K562 (cell line): ENCODE results near the gene ELMO3. TPM values are rescaled to one million over a fixed set of nuclear protein-coding genes. Genes with fewer than 3 reads are reported as not detected.

ENCODE experiments used
- GABPA ChIP-seq: fragments of 200-800 bp; sonication (Bioruptor generic); conservative IDR thresholded peaks from 2 replicates; pipeline ENCODE4 v1.6.1; 2016; ENCODE audit warnings: low read depth, missing genetic modification characterization, missing compliant biosample characterization
- NCOA2 ChIP-seq, 2 experiments: fragments of 450-650 bp; IDR thresholded peaks; 2 replicates each; pipeline ENCODE4 v1.6.1; 2018; ENCODE audit warnings: mild to moderate bottlenecking in 2 of 2, moderate library complexity in 1 of 2; ENCODE audit not compliant: partially characterized antibody in 2 of 2
- SAFB2 ChIP-seq: fragments of 200-400 bp; formaldehyde crosslinking; IDR thresholded peaks from 2 replicates; pipeline ENCODE4 v1.6.1; 2018; ENCODE audit warnings: borderline replicate concordance, low read length, low read depth, moderate library complexity; ENCODE audit not compliant: severe bottlenecking
- TAL1 ChIP-seq: fragments of 450-650 bp; IDR thresholded peaks from 2 replicates; pipeline ENCODE4 v1.6.1; 2016; ENCODE audit warnings: mild to moderate bottlenecking
- ZNF354B ChIP-seq: fragments of 250-450 bp; sonication (Bioruptor Pico); IDR thresholded peaks from 2 replicates; pipeline ENCODE4 v1.4.0; 2020
- polyA plus RNA-seq, 8 experiments: library from polyadenylated mRNA; depleted of rRNA in 4 of 8; stranded (reverse) in 5 of 8; unstranded in 3 of 8; fragments of >200 nt; fragmentation: Nextera tagmentation in 2 of 8; fragmentation: Illumina TruSeq in 1 of 8; extraction: Ambion mirVana in 2 of 8; extraction: Trizol in 1 of 8; gene quantifications; 2 replicates each; pipeline versions ENCODE4 v1.2.1 to v1.2.3, GENCODE V29; 2011 to 2014; ENCODE audit warnings: inconsistent platforms in 1 of 8, missing spikeins in 1 of 8
- total RNA-seq, 7 experiments: library from RNA; depleted of rRNA in 6 of 7; stranded (reverse); fragments of >200 nt in 6 of 7; fragmentation: Illumina TruSeq in 2 of 7; extraction: Trizol in 2 of 7; gene quantifications; 2 replicates each; pipeline versions ENCODE4 v1.2.1 to v1.2.3, GENCODE V29; 2011 to 2021; ENCODE audit warnings: low replicate concordance in 1 of 7
- TF ChIP-seq, protein P1 (sequence below): fragments of 450-650 bp; IDR thresholded peaks from 2 replicates; pipeline ENCODE4 v1.6.1; 2016; ENCODE audit warnings: mild to moderate bottlenecking, moderate library complexity
- TF ChIP-seq, protein P2 (sequence below): fragments of 250-450 bp; sonication (Bioruptor Pico); IDR thresholded peaks from 2 replicates; pipeline ENCODE4 v1.8.0; 2022; ENCODE audit warnings: inconsistent platforms
- TF ChIP-seq, protein P3 (sequence below): fragments of 250-450 bp; sonication (Bioruptor Pico); IDR thresholded peaks from 2 replicates; pipeline ENCODE4 v1.4.0; 2020; ENCODE audit warnings: borderline replicate concordance

ELMO3 gene
- total and polyA plus RNA-seq, 9 of the 15 experiments (the other 6 are each of a cell fraction or from before 2014, with no cell fraction given): 0.04 to 5.1 (median 1.5) TPM

DNA sequence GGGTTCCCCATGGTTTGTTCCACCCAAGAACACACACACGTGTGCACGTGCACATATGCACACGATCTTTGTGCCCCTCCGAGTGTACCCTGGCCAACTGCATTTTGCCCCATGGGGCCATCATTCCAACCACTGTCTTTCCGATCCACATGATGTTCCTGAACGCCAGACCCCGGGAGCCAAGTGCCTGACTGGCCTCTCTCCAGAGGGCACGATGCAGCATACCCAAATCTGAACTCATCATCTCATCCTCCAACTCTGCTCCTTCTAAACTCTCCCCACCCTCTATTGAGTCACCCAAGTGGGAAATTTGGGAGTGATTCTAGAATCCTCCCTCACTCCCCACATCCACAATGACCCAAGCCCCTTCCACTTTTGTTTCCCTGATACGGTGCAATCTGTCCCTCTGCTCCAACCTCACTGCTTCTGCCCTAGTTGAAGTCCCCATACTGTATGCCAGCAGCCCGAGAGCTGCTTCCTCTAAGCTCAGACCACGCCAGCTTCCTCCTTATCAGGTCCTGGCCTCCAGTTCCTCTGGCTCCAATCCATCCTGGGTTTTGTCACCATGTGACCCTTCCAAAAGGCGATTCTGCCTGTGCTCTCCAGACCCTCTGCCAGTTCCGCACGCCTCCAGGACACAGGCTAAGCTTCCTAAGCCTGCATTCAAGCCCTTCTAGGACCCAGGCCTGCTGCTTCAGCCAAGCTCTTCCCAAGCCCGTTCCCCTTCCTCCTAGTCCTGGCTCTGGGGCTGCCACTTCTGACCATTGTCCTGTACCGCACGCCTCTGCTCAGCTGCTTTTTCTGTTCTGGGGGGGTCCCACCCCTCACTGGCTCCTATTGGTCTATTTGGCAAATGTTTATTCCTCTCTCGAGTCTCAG is 17.9 kb downstream of the ELMO3 start (continued):
- TF ChIP-seq, protein P1, sequence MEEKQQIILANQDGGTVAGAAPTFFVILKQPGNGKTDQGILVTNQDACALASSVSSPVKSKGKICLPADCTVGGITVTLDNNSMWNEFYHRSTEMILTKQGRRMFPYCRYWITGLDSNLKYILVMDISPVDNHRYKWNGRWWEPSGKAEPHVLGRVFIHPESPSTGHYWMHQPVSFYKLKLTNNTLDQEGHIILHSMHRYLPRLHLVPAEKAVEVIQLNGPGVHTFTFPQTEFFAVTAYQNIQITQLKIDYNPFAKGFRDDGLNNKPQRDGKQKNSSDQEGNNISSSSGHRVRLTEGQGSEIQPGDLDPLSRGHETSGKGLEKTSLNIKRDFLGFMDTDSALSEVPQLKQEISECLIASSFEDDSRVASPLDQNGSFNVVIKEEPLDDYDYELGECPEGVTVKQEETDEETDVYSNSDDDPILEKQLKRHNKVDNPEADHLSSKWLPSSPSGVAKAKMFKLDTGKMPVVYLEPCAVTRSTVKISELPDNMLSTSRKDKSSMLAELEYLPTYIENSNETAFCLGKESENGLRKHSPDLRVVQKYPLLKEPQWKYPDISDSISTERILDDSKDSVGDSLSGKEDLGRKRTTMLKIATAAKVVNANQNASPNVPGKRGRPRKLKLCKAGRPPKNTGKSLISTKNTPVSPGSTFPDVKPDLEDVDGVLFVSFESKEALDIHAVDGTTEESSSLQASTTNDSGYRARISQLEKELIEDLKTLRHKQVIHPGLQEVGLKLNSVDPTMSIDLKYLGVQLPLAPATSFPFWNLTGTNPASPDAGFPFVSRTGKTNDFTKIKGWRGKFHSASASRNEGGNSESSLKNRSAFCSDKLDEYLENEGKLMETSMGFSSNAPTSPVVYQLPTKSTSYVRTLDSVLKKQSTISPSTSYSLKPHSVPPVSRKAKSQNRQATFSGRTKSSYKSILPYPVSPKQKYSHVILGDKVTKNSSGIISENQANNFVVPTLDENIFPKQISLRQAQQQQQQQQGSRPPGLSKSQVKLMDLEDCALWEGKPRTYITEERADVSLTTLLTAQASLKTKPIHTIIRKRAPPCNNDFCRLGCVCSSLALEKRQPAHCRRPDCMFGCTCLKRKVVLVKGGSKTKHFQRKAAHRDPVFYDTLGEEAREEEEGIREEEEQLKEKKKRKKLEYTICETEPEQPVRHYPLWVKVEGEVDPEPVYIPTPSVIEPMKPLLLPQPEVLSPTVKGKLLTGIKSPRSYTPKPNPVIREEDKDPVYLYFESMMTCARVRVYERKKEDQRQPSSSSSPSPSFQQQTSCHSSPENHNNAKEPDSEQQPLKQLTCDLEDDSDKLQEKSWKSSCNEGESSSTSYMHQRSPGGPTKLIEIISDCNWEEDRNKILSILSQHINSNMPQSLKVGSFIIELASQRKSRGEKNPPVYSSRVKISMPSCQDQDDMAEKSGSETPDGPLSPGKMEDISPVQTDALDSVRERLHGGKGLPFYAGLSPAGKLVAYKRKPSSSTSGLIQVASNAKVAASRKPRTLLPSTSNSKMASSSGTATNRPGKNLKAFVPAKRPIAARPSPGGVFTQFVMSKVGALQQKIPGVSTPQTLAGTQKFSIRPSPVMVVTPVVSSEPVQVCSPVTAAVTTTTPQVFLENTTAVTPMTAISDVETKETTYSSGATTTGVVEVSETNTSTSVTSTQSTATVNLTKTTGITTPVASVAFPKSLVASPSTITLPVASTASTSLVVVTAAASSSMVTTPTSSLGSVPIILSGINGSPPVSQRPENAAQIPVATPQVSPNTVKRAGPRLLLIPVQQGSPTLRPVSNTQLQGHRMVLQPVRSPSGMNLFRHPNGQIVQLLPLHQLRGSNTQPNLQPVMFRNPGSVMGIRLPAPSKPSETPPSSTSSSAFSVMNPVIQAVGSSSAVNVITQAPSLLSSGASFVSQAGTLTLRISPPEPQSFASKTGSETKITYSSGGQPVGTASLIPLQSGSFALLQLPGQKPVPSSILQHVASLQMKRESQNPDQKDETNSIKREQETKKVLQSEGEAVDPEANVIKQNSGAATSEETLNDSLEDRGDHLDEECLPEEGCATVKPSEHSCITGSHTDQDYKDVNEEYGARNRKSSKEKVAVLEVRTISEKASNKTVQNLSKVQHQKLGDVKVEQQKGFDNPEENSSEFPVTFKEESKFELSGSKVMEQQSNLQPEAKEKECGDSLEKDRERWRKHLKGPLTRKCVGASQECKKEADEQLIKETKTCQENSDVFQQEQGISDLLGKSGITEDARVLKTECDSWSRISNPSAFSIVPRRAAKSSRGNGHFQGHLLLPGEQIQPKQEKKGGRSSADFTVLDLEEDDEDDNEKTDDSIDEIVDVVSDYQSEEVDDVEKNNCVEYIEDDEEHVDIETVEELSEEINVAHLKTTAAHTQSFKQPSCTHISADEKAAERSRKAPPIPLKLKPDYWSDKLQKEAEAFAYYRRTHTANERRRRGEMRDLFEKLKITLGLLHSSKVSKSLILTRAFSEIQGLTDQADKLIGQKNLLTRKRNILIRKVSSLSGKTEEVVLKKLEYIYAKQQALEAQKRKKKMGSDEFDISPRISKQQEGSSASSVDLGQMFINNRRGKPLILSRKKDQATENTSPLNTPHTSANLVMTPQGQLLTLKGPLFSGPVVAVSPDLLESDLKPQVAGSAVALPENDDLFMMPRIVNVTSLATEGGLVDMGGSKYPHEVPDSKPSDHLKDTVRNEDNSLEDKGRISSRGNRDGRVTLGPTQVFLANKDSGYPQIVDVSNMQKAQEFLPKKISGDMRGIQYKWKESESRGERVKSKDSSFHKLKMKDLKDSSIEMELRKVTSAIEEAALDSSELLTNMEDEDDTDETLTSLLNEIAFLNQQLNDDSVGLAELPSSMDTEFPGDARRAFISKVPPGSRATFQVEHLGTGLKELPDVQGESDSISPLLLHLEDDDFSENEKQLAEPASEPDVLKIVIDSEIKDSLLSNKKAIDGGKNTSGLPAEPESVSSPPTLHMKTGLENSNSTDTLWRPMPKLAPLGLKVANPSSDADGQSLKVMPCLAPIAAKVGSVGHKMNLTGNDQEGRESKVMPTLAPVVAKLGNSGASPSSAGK: no peak
- no peak for TF ChIP-seq TAL1
- no peak for TF ChIP-seq ZNF354B (CRISPR knock-in tag)
- no peak for TF ChIP-seq SAFB2
- no peak for TF ChIP-seq GABPA (tag)
- TF ChIP-seq, protein P2, sequence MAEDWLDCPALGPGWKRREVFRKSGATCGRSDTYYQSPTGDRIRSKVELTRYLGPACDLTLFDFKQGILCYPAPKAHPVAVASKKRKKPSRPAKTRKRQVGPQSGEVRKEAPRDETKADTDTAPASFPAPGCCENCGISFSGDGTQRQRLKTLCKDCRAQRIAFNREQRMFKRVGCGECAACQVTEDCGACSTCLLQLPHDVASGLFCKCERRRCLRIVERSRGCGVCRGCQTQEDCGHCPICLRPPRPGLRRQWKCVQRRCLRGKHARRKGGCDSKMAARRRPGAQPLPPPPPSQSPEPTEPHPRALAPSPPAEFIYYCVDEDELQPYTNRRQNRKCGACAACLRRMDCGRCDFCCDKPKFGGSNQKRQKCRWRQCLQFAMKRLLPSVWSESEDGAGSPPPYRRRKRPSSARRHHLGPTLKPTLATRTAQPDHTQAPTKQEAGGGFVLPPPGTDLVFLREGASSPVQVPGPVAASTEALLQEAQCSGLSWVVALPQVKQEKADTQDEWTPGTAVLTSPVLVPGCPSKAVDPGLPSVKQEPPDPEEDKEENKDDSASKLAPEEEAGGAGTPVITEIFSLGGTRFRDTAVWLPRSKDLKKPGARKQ (CRISPR knock-in tag): no peak
- no peak for TF ChIP-seq NCOA2 (IDR thresholded peaks at IDR 0.05; ENCODE audit: partially characterized antibody in 2 of 2)
- TF ChIP-seq, protein P3, sequence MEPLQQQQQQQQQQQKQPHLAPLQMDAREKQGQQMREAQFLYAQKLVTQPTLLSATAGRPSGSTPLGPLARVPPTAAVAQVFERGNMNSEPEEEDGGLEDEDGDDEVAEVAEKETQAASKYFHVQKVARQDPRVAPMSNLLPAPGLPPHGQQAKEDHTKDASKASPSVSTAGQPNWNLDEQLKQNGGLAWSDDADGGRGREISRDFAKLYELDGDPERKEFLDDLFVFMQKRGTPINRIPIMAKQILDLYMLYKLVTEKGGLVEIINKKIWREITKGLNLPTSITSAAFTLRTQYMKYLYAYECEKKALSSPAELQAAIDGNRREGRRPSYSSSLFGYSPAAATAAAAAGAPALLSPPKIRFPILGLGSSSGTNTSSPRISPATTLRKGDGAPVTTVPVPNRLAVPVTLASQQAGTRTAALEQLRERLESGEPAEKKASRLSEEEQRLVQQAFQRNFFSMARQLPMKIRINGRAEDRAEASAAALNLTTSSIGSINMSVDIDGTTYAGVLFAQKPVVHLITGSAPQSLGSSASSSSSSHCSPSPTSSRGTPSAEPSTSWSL (CRISPR knock-in tag): no peak
